ENCODE data around the gene KIF1B. TPM values are rescaled to one million over a fixed set of nuclear protein-coding genes. Genes with fewer than 3 reads are reported as not detected.
"Not testable (repeated sequence)": the region's sequence is repeated elsewhere in the genome, so short reads cannot be mapped to it uniquely, and the experiment has no call there.

Gene KIF1B
- total RNA-seq, 4 donors from 2014 or later = 45.7 to 63.5 (median 52.1) TPM

DNA sequence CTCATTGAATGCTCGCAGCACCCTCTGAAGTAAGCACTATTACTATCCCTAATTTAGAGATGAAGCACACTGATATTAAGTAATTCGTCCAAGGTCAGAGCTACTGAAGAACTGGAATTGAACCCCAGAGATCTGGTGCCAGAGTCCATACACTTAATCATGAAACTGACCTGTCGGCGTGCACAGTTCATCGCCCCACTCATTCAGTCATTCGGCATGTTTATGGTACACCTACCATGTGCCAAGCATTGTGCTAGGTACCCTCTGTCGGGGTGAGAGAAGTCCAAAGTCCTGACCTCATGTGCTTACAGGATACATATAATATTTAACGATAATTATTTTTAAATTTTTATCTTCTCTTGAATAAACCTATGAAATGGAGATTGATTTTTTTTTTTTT, 214.3 kb downstream of the KIF1B start:
- DNase-seq (ENCODE audit: low spot score) = no peak
- no peak for TF ChIP-seq CTCF (IDR thresholded peaks at IDR 0.05)
- no peak for ATAC-seq (ENCODE audit: low FRiP score)

GRCh38 chr1:10425826-10426534, 215.6 kb downstream of the KIF1B start:
- DNase-seq (ENCODE audit: low spot score); ATAC-seq (ENCODE audit: low FRiP score): not testable (repeated sequence)

- not testable (repeated sequence) for DNase-seq (ENCODE audit: low spot score); ATAC-seq (ENCODE audit: low FRiP score)
These were observed 216.1 kb downstream of the KIF1B start for GRCh38 chr1:10426535-10426848.

GRCh38 chr1:10428984-10429383, 218.6 kb downstream of the KIF1B start:
- DNase-seq (ENCODE audit: low spot score) (no peak), ATAC-seq (ENCODE audit: low FRiP score) (no peak)
- TF ChIP-seq CTCF (IDR thresholded peaks at IDR 0.05) = no peak

DNA sequence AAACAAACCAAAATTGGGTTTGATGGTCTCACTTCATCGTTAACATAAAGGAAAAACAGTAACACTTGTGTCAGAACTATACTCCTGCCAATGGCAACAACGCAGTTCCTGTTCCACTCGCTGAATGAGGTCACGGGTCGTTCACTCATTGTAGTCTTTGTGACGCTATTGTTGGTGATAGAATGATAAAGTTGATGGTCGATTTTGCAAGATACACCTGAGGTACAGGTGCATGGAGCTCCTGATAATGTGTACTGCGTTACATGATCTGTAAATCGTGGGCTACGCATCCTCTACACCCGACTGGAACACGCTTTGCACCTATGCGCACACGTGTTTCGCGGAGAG, 219.5 kb downstream of the KIF1B start:
- DNase-seq (ENCODE audit: low spot score) (no peak), ATAC-seq (ENCODE audit: low FRiP score) (no peak)
- no peak for TF ChIP-seq CTCF (IDR thresholded peaks at IDR 0.05)

DNA sequence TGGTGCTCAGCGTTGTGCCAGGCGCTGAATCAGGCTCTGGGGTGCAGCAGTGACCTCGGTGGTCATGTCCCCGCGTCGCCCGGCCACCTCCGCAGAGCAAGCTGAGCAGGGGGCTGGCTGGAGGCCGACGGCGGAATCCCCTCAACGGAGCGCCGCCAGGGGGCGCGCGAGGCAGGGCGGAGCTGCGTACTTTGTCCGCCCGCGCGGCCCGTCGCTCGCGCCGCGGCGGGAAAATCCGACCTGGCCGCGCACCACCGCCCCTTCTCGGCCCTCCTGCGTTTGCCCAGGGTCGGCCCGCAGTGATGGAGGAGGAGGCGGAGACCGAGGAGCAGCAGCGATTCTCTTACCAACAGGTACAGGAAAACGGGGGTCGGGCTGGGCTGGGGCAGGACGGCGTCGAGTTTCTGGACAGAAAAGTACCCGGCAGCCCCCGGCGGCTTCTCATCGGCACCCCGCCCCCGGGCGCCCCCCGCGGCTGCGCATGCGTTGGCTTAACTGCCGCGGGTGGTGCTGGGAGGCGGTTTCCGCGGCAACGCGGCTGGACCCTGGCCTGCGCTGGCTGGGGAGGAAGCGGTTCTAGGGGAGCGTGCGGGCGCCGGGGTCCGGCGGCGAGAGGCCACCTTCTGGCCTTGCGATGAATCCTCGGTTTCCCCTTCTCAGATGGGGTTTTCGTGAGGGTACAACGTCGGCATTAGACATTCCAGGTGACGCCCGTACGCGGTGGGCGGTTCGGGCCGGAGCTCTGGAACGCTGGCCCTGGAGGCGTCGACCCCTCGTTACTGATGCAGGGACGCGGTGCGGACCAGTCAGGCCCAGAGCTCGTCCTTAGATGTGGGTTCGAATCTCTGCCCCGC, 220.1 kb downstream of the KIF1B start, which contains the start of gene CENPS:
Gene CENPS (plus strand): TSS at position 218 of the 854 bp plus-strand sequence. CDS start 85 bp downstream, at position 303.
- DNase-seq (ENCODE audit: low spot score) (peak; percentile 63), ATAC-seq (ENCODE audit: low FRiP score) (peak; percentile 94)
- TF ChIP-seq CTCF (IDR thresholded peaks at IDR 0.05) = peak in 2 of 3 donors; percentile 97 to 99

Small RNA genes within 50 kb of the gene (small RNA-seq; reads per million reads assigned to genes)
- gene MIR1273D (not detected), gene RNU6-37P (not detected), gene RNU6-828P (not detected)

Other genes starting within 250 kb of the KIF1B start
- 100 to 1,000 TPM in 3 of 4 donors, 10 to 100 TPM in 1; 96.8 to 404 (median 290) TPM for gene RBP7, start 213.3 kb upstream of the KIF1B start, total RNA-seq
- gene UBE4B, start 177.6 kb upstream of the KIF1B start, total RNA-seq = 10 to 100 TPM; 33.3 to 58.4 (median 46.1) TPM
- gene PGD, start 188.5 kb downstream of the KIF1B start, total RNA-seq = 100 to 1,000 TPM; 139 to 432 (median 290) TPM
- gene CENPS, start 219.9 kb downstream of the KIF1B start, total RNA-seq = 1 to 10 TPM; 3.5 to 5.4 (median 4.3) TPM
- 1 to 10 TPM in 1 of 4 donors, not detected in 3; 1.7 TPM for gene CORT, start 239.5 kb downstream of the KIF1B start, total RNA-seq

All from omental fat pad (tissue), 4 donors.